Neural progenitor cell (in vitro differentiated cells): ENCODE results near the gene GPD1L. TPM values are rescaled to one million over a fixed set of nuclear protein-coding genes. Genes with fewer than 3 reads are reported as not detected.
A peak's percentile ranks its signal among the peaks of the same experiment; 100 is the strongest.

Source experiments
- DNase-seq: peaks from one replicate; pipeline ENCODE4 v3.0.0-alpha.2; 2016; ENCODE audit warnings: low spot score
- H2AFZ ChIP-seq: fragments of 200-600 bp; sonication (generic); replicated peaks from 2 replicates; pipeline ENCODE4 v1.6.1; 2016; ENCODE audit warnings: antibody characterized with exemption
- H3F3A ChIP-seq: fragments of 200-600 bp; sonication (generic); 2 replicates; pipeline ENCODE4 v1.6.1; 2016; ENCODE audit warnings: antibody characterized with exemption, low read depth
- H3K27ac ChIP-seq: fragments of 200-600 bp; sonication (generic); 2 replicates; pipeline ENCODE4 v1.5.1; 2016; ENCODE audit warnings: mild to moderate bottlenecking
- H3K27me3 ChIP-seq: fragments of 200-600 bp; sonication (generic); 2 replicates; pipeline ENCODE4 v1.6.1; 2016; ENCODE audit warnings: mild to moderate bottlenecking, moderate library complexity
- H3K36me3 ChIP-seq: fragments of 200-600 bp; sonication (generic); 2 replicates; pipeline ENCODE4 v1.5.1; 2016
- H3K4me1 ChIP-seq: fragments of 200-600 bp; sonication (generic); 2 replicates; pipeline ENCODE4 v1.6.1; 2016; ENCODE audit warnings: mixed run types
- H3K4me2 ChIP-seq: fragments of 200-600 bp; sonication (generic); 2 replicates; pipeline ENCODE4 v1.6.1; 2016
- H3K4me3 ChIP-seq: fragments of 200-600 bp; sonication (generic); 2 replicates; pipeline ENCODE4 v1.5.1; 2016
- H3K79me2 ChIP-seq: fragments of 200-600 bp; sonication (generic); 2 replicates; pipeline ENCODE4 v1.6.1; 2016; ENCODE audit warnings: low read depth
- H3K9ac ChIP-seq: fragments of 200-600 bp; sonication (generic); 2 replicates; pipeline ENCODE4 v1.6.1; 2016
- H3K9me3 ChIP-seq: fragments of 200-600 bp; sonication (generic); 2 replicates; pipeline ENCODE4 v1.5.1; 2016; ENCODE audit warnings: low read depth
- H4K20me1 ChIP-seq: fragments of 200-600 bp; sonication (generic); 2 replicates; pipeline ENCODE4 v1.6.1; 2016; ENCODE audit warnings: low read depth
- H3K27ac Mint-ChIP-seq: 3 replicates; pipeline ENCODE4 v1.8.0; 2021; ENCODE audit warnings: mixed read lengths
- H3K27me3 Mint-ChIP-seq: 2 replicates; pipeline ENCODE4 v1.8.0; 2022; ENCODE audit warnings: low read depth, mild to moderate bottlenecking, inconsistent platforms, moderate library complexity, mixed read lengths; ENCODE audit not compliant: insufficient read depth
- H3K36me3 Mint-ChIP-seq: 3 replicates; pipeline ENCODE4 v1.8.0; 2021; ENCODE audit warnings: mixed read lengths
- H3K4me1 Mint-ChIP-seq: 3 replicates; pipeline ENCODE4 v1.8.0; 2021; ENCODE audit warnings: mixed read lengths
- H3K4me3 Mint-ChIP-seq: 3 replicates; pipeline ENCODE4 v1.8.0; 2021; ENCODE audit warnings: mild to moderate bottlenecking, moderate library complexity, mixed read lengths
- H3K9me3 Mint-ChIP-seq: 3 replicates; pipeline ENCODE4 v1.8.0; 2020; ENCODE audit warnings: mixed read lengths
- CTCF ChIP-seq: fragments of 200-600 bp; sonication (generic); IDR thresholded peaks from 2 replicates; pipeline ENCODE4 v1.5.1; 2017; ENCODE audit warnings: antibody characterized with exemption, mild to moderate bottlenecking
- EZH2 ChIP-seq: fragments of 200-600 bp; sonication (generic); IDR thresholded peaks from 2 replicates; pipeline ENCODE4 v1.6.1; 2017; ENCODE audit warnings: antibody characterized with exemption, mild to moderate bottlenecking, moderate library complexity
- EZH2phosphoT487 ChIP-seq: fragments of 200-600 bp; sonication (generic); IDR thresholded peaks from 2 replicates; pipeline ENCODE4 v1.6.1; 2017; ENCODE audit warnings: antibody characterized with exemption
- total RNA-seq: library from RNA; depleted of rRNA; stranded (reverse); fragments of >200 nt; gene quantifications from 2 replicates; pipeline ENCODE4 v1.2.3, GENCODE V29; 2015; ENCODE audit warnings: low replicate concordance

The GPD1L gene
- total RNA-seq, 1 donor from 2014 or later = 5.6 TPM

- Histone ChIP-seq H3K9ac (no peak overlapping the region), H3K79me2 (no peaks in the 10 kb centered on the region), H3K36me3 (no peaks in the 10 kb centered on the region), H3F3A (no peaks in the 10 kb centered on the region), H2AFZ (no peak overlapping the region), H3K4me1 (no peaks in the 10 kb centered on the region), H3K27me3 (no peaks in the 10 kb centered on the region), H3K4me3 (no peak overlapping the region), H3K9me3 (no peaks in the 10 kb centered on the region), H4K20me1 (no peaks in the 10 kb centered on the region), H3K27ac (no peak overlapping the region), H3K4me2 (no peak overlapping the region)
- Mint-ChIP-seq H3K9me3 (no peaks in the 10 kb centered on the region), H3K36me3 (no peaks in the 10 kb centered on the region), H3K27me3 (peaks cover 3% of the 10 kb centered on the region), H3K4me3 (no peak overlapping the region), H3K4me1 (peaks cover 5% of the 10 kb centered on the region), H3K27ac (no peak overlapping the region)
- TF ChIP-seq EZH2phosphoT487 (no peak), CTCF (no peak), EZH2 (no peak)
- DNase-seq = no peak
These were observed 17.2 kb downstream of the GPD1L start for GRCh38 chr3:32123620-32124019.

DNA sequence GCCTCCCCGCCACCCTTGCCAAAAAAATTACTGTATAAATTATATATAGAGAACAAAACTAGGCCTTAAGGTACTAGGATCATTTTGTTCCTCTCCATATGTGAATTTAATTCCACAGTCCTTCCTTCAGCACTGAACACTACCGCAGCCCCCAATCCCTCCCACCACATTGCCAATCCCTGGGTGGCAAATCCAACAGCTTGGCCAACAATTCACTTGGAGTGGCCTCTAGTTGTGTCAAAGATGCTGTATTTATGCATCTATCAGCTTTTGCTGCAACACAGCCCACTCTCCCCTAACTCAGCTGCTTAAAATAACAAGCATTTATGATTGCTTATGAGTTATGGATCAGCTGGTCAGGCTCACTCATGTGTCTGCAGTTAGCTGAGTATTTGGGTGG, 18.6 kb downstream of the GPD1L start:
- Histone ChIP-seq H3K27ac (no peak overlapping the region), H3K79me2 (no peaks in the 10 kb centered on the region), H3K36me3 (no peaks in the 10 kb centered on the region), H3K9me3 (no peaks in the 10 kb centered on the region), H3K9ac (no peak overlapping the region), H4K20me1 (no peaks in the 10 kb centered on the region), H2AFZ (no peak overlapping the region), H3K27me3 (no peaks in the 10 kb centered on the region), H3K4me2 (no peak overlapping the region), H3K4me3 (no peak overlapping the region), H3F3A (no peaks in the 10 kb centered on the region), H3K4me1 (no peaks in the 10 kb centered on the region)
- TF ChIP-seq CTCF = no peak
- TF ChIP-seq EZH2 = no peak
- TF ChIP-seq EZH2phosphoT487 = no peak
- Mint-ChIP-seq H3K27ac (no peak overlapping the region), H3K9me3 (no peaks in the 10 kb centered on the region), H3K4me3 (no peak overlapping the region), H3K4me1 (peaks cover 8% of the 10 kb centered on the region), H3K27me3 (no peaks in the 10 kb centered on the region), H3K36me3 (no peaks in the 10 kb centered on the region)
- no peak for DNase-seq

GRCh38 chr3:32126305-32127015, 20.0 kb downstream of the GPD1L start:
- Mint-ChIP-seq H3K4me1 (peaks cover 5% of the 10 kb centered on the region), H3K27me3 (no peaks in the 10 kb centered on the region), H3K9me3 (no peaks in the 10 kb centered on the region), H3K27ac (no peak overlapping the region), H3K4me3 (no peak overlapping the region), H3K36me3 (no peaks in the 10 kb centered on the region)
- Histone ChIP-seq H3K27ac (no peak overlapping the region), H3K9ac (no peak overlapping the region), H3K27me3 (no peaks in the 10 kb centered on the region), H3K36me3 (no peaks in the 10 kb centered on the region), H4K20me1 (no peaks in the 10 kb centered on the region), H3K79me2 (no peaks in the 10 kb centered on the region), H3K9me3 (no peaks in the 10 kb centered on the region), H3K4me3 (no peak overlapping the region), H3K4me2 (no peak overlapping the region), H2AFZ (no peak overlapping the region), H3K4me1 (no peaks in the 10 kb centered on the region), H3F3A (no peaks in the 10 kb centered on the region)
- DNase-seq = no peak
- TF ChIP-seq EZH2 = no peak

- Histone ChIP-seq H3K4me2 (no peak overlapping the region), H3F3A (no peaks in the 10 kb centered on the region), H3K27me3 (no peaks in the 10 kb centered on the region), H3K27ac (no peak overlapping the region), H3K9me3 (no peaks in the 10 kb centered on the region), H3K4me3 (no peak overlapping the region), H3K79me2 (no peaks in the 10 kb centered on the region), H4K20me1 (no peaks in the 10 kb centered on the region), H2AFZ (peak overlapping the region; percentile 59), H3K9ac (no peak overlapping the region), H3K36me3 (no peaks in the 10 kb centered on the region), H3K4me1 (no peaks in the 10 kb centered on the region)
- no peaks in the 10 kb centered on the region for H3K36me3 Mint-ChIP-seq
- no peaks in the 10 kb centered on the region for H3K27me3 Mint-ChIP-seq
- TF ChIP-seq EZH2phosphoT487 (no peak), CTCF (no peak), EZH2 (no peak)
- H3K4me3 Mint-ChIP-seq = no peak overlapping the region
- H3K9me3 Mint-ChIP-seq = no peaks in the 10 kb centered on the region
- no peak for DNase-seq
- no peak overlapping the region for H3K27ac Mint-ChIP-seq
- peaks cover 5% of the 10 kb centered on the region for H3K4me1 Mint-ChIP-seq
These were observed 20.9 kb downstream of the GPD1L start for GRCh38 chr3:32127219-32127826.
